ENCODE data around the gene RPL22. TPM values are rescaled to one million over a fixed set of nuclear protein-coding genes. Genes with fewer than 3 reads are reported as not detected.

Gene RPL22
- total and polyA plus RNA-seq, 2 of the 8 experiments (the other 6 are each of a cell fraction or from before 2014, with no cell fraction given) = 133 to 521 TPM

DNA sequence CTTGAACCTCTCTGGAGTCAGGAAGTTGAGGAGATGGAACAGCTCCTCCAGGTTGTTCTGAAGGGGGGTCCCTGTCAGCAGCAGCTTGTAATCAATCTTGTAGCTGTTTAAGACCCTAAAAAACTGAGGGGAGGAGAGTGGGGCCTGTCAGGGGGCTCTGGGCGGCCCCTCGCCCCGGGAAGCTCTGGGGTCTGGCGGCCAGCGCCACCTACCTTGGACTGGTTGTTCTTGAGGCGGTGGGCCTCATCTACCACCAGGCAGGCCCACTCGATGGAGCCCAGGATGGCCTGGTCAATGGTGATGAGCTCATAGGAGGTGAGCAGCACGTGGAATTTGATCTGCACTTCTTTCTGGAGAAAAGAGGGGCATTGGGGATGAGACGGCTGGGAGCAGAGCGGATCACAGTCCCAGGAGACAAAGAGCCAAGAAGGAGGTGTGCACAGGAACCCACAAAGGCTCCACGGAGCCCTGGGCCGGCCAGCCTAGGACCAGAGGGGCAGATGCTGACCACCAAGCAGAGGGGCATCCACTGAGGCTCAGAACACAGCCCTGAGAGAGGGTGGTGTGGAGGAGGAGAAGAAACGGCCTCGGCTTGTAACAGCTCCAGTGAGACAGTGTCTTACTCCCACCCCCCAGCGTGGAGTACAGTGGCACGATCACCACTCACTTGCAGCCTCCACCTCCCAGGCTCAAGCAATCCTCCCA lies 62.7 kb downstream of the RPL22 start:
- H4K5ac ChIP-seq (ENCODE audit: insufficient read length, low read depth, low read length) = no peak overlapping the region
- no peak overlapping the region for H2BK15ac ChIP-seq (ENCODE audit: low read length)
- no peaks in the 10 kb centered on the region for H3K79me1 ChIP-seq (ENCODE audit: low read depth, low read length)
- H3K56ac ChIP-seq (replicated peaks; ENCODE audit: insufficient read length, low read depth, low read length) = no peak overlapping the region
- H3K23ac ChIP-seq (ENCODE audit: insufficient read length) = no peak overlapping the region
- ChIA-PET POLR2A (ENCODE audit: partially characterized antibody) (interaction anchor here (1.1 to 1.7 kb wide), 2 partner anchors 28 to 37 kb away, joined by 3 to 4 read pairs; no protein-coding TSS in a partner anchor), CTCF (ENCODE audit: partially characterized antibody) (interaction anchor here (0.7 to 4.0 kb wide), 22 partner anchors 9 to 272 kb away, joined by 3 to 16 read pairs (median 4); no protein-coding TSS in a partner anchor)
- H3K14ac ChIP-seq (ENCODE audit: insufficient read length) = no peak overlapping the region
- no peaks in the 10 kb centered on the region for H3K4me1 ChIP-seq (replicated peaks in 1 of 4; ENCODE audit: control insufficient read depth in 3 of 4, insufficient read depth in 4 of 4, low read length in 3 of 4)
- H3K9ac ChIP-seq (replicated peaks in 1 of 4; ENCODE audit: extremely low read depth in 1 of 4, low read depth in 3 of 4, low read length in 3 of 4) = no peak overlapping the region
- no peak overlapping the region for H2BK120ac ChIP-seq (replicated peaks; ENCODE audit: low read depth, low read length)
- no peak overlapping the region for H2AFZ ChIP-seq (ENCODE audit: low read length)
- H3K4me3 ChIP-seq (ENCODE audit: extremely low read depth in 1 of 4, insufficient read depth in 2 of 4, low read depth in 3 of 4, low read length in 4 of 4) = no peak overlapping the region
- no peaks in the 10 kb centered on the region; a peak in 1 of 4 replicates for H3K9me3 ChIP-seq (ENCODE audit: insufficient read depth in 2 of 2, low read depth in 1 of 2, low read length in 1 of 2)
- H3K27me3 ChIP-seq (replicated peaks in 1 of 4; ENCODE audit: control insufficient read depth in 3 of 4, extremely low read depth in 1 of 4, insufficient read depth in 3 of 4, low read length in 3 of 4) = no peaks in the 10 kb centered on the region
- no peaks in the 10 kb centered on the region for H4K20me1 ChIP-seq (replicated peaks in 1 of 2; ENCODE audit: control insufficient read depth in 1 of 2, insufficient read depth in 2 of 2, low read length in 2 of 2)
- no peak overlapping the region for H3K18ac ChIP-seq (ENCODE audit: extremely low read depth, low read length)
- no peak overlapping the region for H2BK5ac ChIP-seq (ENCODE audit: low read depth, low read length)
- H3K79me2 ChIP-seq (ENCODE audit: control insufficient read depth in 1 of 2, insufficient read depth in 2 of 2, low read length in 2 of 2) = no peaks in the 10 kb centered on the region
- H3K36me3 ChIP-seq (ENCODE audit: control insufficient read depth in 2 of 4, insufficient read depth in 4 of 4, low read length in 3 of 4) = no peaks in the 10 kb centered on the region
- no peak overlapping the region for H2BK20ac ChIP-seq (ENCODE audit: low read length)
- H3K4me2 ChIP-seq (ENCODE audit: insufficient read depth in 1 of 2, low read depth in 2 of 2, low read length in 2 of 2) = no peak overlapping the region
- H4K8ac ChIP-seq (ENCODE audit: extremely low read depth, insufficient read depth, low read length) = no peak overlapping the region
- no peak overlapping the region for H2BK12ac ChIP-seq (ENCODE audit: low read depth, low read length)
- FAIRE-seq (no peak), DNase-seq (ENCODE audit: low read depth in 1 of 2, low spot score in 2 of 2) (no peak)
- no peak overlapping the region for H3K4ac ChIP-seq (replicated peaks; ENCODE audit: insufficient read length, low read depth, low read length)
- no peak overlapping the region for H3K27ac ChIP-seq (ENCODE audit: low read depth, low read length)
- 82% methylated on average over 16 of the region's 16 CpGs; no CpG with 5 or more reads in 1 of the 2 experiments for WGBS, 2 experiments (ENCODE audit: extremely low coverage in 1 of 2, insufficient coverage in 1 of 2, insufficient read length in 1 of 2, insufficient replicate concordance in 2 of 2, low coverage in 1 of 2, low lambda C conversion rate in 2 of 2, missing lambda C conversion rate in 1 of 2)
- H3K23me2 ChIP-seq (ENCODE audit: low read depth, low read length) = no peaks in the 10 kb centered on the region
- no peak overlapping the region for H2AK5ac ChIP-seq (ENCODE audit: low read depth, low read length)
- H4K91ac ChIP-seq (replicated peaks; ENCODE audit: insufficient read length, low read length) = no peak overlapping the region
- TF ChIP-seq PHF8 (conservative IDR thresholded peaks at IDR 0.05; ENCODE audit: low read depth, low read length) (no peak), EZH2 (IDR thresholded peaks at IDR 0.05; ENCODE audit: low read depth, low read length, severe bottlenecking) (no peak), JUND (IDR thresholded peaks at IDR 0.05; ENCODE audit: low read length) (no peak), HDAC2 (IDR thresholded peaks at IDR 0.05; ENCODE audit: borderline replicate concordance in 1 of 2, low read depth in 2 of 2, low read length in 2 of 2) (no peak), RFX5 (IDR thresholded peaks at IDR 0.05; ENCODE audit: borderline replicate concordance, low read depth, low read length) (no peak), TAF1 (IDR thresholded peaks at IDR 0.05; ENCODE audit: low read depth, low read length) (no peak), GTF2F1 (IDR thresholded peaks at IDR 0.05; ENCODE audit: borderline replicate concordance, low read depth, low read length) (no peak)
- TF ChIP-seq, protein P1, sequence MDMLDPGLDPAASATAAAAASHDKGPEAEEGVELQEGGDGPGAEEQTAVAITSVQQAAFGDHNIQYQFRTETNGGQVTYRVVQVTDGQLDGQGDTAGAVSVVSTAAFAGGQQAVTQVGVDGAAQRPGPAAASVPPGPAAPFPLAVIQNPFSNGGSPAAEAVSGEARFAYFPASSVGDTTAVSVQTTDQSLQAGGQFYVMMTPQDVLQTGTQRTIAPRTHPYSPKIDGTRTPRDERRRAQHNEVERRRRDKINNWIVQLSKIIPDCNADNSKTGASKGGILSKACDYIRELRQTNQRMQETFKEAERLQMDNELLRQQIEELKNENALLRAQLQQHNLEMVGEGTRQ (IDR thresholded peaks at IDR 0.05; ENCODE audit: low read length) = no peak
- TF ChIP-seq, protein P2, sequence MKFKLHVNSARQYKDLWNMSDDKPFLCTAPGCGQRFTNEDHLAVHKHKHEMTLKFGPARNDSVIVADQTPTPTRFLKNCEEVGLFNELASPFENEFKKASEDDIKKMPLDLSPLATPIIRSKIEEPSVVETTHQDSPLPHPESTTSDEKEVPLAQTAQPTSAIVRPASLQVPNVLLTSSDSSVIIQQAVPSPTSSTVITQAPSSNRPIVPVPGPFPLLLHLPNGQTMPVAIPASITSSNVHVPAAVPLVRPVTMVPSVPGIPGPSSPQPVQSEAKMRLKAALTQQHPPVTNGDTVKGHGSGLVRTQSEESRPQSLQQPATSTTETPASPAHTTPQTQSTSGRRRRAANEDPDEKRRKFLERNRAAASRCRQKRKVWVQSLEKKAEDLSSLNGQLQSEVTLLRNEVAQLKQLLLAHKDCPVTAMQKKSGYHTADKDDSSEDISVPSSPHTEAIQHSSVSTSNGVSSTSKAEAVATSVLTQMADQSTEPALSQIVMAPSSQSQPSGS (IDR thresholded peaks at IDR 0.05; ENCODE audit: low read length) = no peak
